Body of pancreas (tissue), 4 donors: ENCODE data around the gene KCNJ3.

Experiments
- POLR2A ChIP-seq, 3 donors: fragments of 450-650 bp; IDR thresholded peaks; one replicate each; pipeline ENCODE4 v1.6.1; 2016; ENCODE audit warnings: antibody characterized with exemption in 3 of 3, mild to moderate bottlenecking in 2 of 3
- TF ChIP-seq, protein P1 (sequence below), 7 experiments: fragments of 450-650 bp in 4 of 7; fragments of 200-600 bp in 3 of 7; sonication (generic) in 3 of 7; IDR thresholded peaks; one replicate each; pipeline ENCODE4 v1.5.1; 2016 to 2019; ENCODE audit warnings: antibody characterized with exemption in 7 of 7

GRCh38 chr2:154686162-154686561 is 12.3 kb upstream of the KCNJ3 start:
- no peak for TF ChIP-seq POLR2A (IDR thresholded peaks at IDR 0.05)
- TF ChIP-seq, protein P1, sequence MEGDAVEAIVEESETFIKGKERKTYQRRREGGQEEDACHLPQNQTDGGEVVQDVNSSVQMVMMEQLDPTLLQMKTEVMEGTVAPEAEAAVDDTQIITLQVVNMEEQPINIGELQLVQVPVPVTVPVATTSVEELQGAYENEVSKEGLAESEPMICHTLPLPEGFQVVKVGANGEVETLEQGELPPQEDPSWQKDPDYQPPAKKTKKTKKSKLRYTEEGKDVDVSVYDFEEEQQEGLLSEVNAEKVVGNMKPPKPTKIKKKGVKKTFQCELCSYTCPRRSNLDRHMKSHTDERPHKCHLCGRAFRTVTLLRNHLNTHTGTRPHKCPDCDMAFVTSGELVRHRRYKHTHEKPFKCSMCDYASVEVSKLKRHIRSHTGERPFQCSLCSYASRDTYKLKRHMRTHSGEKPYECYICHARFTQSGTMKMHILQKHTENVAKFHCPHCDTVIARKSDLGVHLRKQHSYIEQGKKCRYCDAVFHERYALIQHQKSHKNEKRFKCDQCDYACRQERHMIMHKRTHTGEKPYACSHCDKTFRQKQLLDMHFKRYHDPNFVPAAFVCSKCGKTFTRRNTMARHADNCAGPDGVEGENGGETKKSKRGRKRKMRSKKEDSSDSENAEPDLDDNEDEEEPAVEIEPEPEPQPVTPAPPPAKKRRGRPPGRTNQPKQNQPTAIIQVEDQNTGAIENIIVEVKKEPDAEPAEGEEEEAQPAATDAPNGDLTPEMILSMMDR (IDR thresholded peaks at IDR 0.05) = no peak
